Esophagus muscularis mucosa (tissue), 4 donors: ENCODE data around the gene HAUS8.

Source experiments
- EP300 ChIP-seq: sonication (generic); formaldehyde crosslinking; IDR thresholded peaks from one replicate; pipeline ENCODE4 v1.6.1; 2017; ENCODE audit warnings: antibody characterized with exemption
- POLR2A ChIP-seq: fragments of 450-650 bp; IDR thresholded peaks from one replicate; pipeline ENCODE4 v1.6.1; 2017; ENCODE audit warnings: antibody characterized with exemption, moderate library complexity, mild to moderate bottlenecking, low read depth
- TF ChIP-seq, protein P1 (sequence below), 3 experiments: fragments of 200-600 bp in 2 of 3; fragments of 450-650 bp in 1 of 3; sonication (generic) in 2 of 3; IDR thresholded peaks; one replicate each; pipeline ENCODE4 v1.5.1; 2017 to 2019; ENCODE audit warnings: antibody characterized with exemption in 3 of 3, mild to moderate bottlenecking in 2 of 3, moderate library complexity in 1 of 3

DNA sequence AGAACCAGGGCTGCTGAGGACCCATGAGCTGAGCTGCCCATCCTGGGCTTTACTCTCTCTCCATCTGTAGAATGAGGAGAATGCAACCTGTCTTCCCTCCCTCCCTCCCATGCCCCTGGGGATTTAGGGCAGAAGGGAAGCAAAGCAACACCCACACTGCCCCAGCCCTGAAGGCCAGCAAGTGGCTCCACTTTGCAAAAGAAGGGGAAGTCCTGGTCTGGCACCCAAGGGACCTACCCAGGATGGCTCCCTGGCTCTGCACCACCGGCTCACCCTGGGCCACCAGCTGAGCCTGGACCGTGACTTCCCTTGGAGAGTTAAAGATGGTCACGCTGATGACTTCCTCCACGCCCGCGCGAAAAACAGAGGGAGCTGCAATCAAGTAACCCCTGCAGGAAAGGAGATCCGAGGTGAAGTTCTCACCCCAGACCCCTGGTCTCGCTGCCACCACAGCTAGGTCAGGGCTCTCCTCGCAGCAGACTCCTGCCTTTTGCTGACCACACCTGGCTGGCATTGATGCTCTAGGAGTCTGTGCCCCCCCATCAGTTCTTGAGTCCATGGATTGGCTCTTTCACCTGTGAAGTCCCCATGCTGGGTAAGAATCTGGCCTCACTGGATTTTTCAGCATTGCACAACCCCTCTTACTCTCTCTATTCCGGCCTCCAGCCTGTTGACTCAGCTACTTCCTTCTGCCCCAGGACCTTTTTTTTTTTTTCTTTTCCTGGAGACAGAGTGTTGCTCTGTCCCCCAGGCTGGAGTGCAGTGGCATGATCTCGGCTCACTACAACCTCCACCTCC is 53.3 kb downstream of the HAUS8 start:
- TF ChIP-seq, protein P1, sequence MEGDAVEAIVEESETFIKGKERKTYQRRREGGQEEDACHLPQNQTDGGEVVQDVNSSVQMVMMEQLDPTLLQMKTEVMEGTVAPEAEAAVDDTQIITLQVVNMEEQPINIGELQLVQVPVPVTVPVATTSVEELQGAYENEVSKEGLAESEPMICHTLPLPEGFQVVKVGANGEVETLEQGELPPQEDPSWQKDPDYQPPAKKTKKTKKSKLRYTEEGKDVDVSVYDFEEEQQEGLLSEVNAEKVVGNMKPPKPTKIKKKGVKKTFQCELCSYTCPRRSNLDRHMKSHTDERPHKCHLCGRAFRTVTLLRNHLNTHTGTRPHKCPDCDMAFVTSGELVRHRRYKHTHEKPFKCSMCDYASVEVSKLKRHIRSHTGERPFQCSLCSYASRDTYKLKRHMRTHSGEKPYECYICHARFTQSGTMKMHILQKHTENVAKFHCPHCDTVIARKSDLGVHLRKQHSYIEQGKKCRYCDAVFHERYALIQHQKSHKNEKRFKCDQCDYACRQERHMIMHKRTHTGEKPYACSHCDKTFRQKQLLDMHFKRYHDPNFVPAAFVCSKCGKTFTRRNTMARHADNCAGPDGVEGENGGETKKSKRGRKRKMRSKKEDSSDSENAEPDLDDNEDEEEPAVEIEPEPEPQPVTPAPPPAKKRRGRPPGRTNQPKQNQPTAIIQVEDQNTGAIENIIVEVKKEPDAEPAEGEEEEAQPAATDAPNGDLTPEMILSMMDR (IDR thresholded peaks at IDR 0.05) = no peak
- TF ChIP-seq POLR2A = no peak
- TF ChIP-seq EP300 = no peak
